ENCODE data around the gene SLC16A11. TPM values are rescaled to one million over a fixed set of nuclear protein-coding genes. Genes with fewer than 3 reads are reported as not detected.
A peak's percentile ranks its signal among the peaks of the same experiment; 100 is the strongest.

Gene SLC16A11
- total and polyA plus RNA-seq, 4 donors = 1.9 to 8.9 (median 6.5) TPM

DNA sequence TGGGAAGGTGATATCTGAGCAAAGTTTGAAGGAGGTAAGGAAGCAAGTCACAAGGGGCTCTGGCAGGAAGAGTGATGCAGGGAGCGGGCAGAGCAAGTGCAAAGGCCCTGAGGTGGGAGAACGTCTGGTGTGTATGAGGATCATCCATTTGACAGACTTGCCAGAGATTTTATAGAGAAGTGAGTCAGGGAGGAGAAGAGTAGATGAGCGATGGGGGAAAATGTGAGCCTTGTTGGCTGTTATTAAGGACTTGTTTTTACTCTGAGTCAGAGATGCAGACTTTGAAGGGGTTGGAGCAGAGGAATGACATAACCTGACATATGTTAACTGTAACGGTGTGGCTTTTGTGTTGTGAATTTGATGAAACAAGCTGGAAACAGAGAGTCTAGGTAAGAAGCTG, 39.7 kb upstream of the SLC16A11 start:
- DNase-seq (no peak), ATAC-seq (ENCODE audit: insufficient read depth, low FRiP score) (no peak)
- H3K9ac ChIP-seq (ENCODE audit: insufficient read depth in 1 of 2, low read length in 2 of 2) = no peak overlapping the region
- no peaks in the 10 kb centered on the region for H3K9me3 ChIP-seq (ENCODE audit: control insufficient read depth in 4 of 4, insufficient read depth in 3 of 4, low read length in 3 of 4)
- 79 to 88% methylated on average over 4 of the region's 4 CpGs for WGBS, 2 donors
- H3K27me3 ChIP-seq (ENCODE audit: control insufficient read depth in 3 of 3, insufficient read depth in 3 of 3, low read length in 2 of 3) = no peaks in the 10 kb centered on the region
- H3K27ac ChIP-seq (ENCODE audit: low read depth in 1 of 2, low read length in 1 of 2) = no peak overlapping the region
- peaks cover 0 to 4% (median 0%) of the 10 kb centered on the region in 5 donors for H3K4me1 ChIP-seq (ENCODE audit: control insufficient read depth in 5 of 5, insufficient read depth in 5 of 5, low read length in 5 of 5)
- H3K36me3 ChIP-seq (ENCODE audit: control insufficient read depth in 4 of 4, insufficient read depth in 4 of 4, low read length in 4 of 4) = no peaks in the 10 kb centered on the region
- no peak overlapping the region for H3K4me3 ChIP-seq
- no peak for TF ChIP-seq CTCF (IDR thresholded peaks at IDR 0.05; ENCODE audit: control extremely low read depth, extremely low read depth)

DNA sequence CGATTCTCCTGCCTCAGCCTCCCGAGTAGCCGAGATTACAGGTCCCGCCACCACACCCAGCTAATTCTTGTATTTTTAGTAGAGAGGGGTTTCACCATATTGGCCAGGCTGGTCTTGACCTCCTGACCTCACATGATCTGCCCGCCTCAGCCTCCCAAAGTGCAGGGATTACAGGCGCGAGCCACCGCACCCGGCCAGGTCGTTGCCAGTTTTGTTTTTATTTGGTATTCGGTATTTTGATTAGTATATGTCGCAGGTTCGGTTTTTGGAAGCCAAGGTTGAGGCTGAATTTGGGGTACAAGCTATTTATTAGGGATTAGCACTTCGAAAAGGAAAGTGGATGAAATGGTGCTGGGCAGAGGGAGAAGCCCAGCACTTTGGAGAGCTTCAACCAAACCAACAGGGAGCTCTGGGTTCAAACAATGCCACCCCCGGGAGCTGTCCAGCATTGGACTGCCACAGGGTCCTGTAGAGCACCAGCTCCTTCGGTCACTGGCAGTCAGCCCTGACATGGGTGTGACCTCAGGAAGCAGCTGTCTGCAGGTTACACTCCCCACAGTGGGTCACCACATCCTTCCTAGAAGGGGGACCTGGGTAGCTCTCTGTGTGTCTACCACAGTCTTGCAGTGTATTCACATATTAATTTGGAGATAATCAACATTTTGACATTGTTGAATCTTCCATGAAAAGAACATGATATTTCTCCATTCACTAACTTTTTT, 37.6 kb upstream of the SLC16A11 start:
- WGBS, 2 donors = 81 to 85% methylated on average over 16 of the region's 16 CpGs
- no peak for TF ChIP-seq CTCF (IDR thresholded peaks at IDR 0.05; ENCODE audit: control extremely low read depth, extremely low read depth)
- H3K4me1 ChIP-seq (ENCODE audit: control insufficient read depth in 5 of 5, insufficient read depth in 5 of 5, low read length in 5 of 5) = peaks cover 0 to 4% (median 0%) of the 10 kb centered on the region in 5 donors
- H3K27ac ChIP-seq (ENCODE audit: low read depth in 1 of 2, low read length in 1 of 2) = no peak overlapping the region
- no peaks in the 10 kb centered on the region for H3K9me3 ChIP-seq (ENCODE audit: control insufficient read depth in 4 of 4, insufficient read depth in 3 of 4, low read length in 3 of 4)
- DNase-seq = peak in 1 of 3 donors; percentile 13
- no peaks in the 10 kb centered on the region for H3K36me3 ChIP-seq (ENCODE audit: control insufficient read depth in 4 of 4, insufficient read depth in 4 of 4, low read length in 4 of 4)
- no peak overlapping the region for H3K4me3 ChIP-seq
- H3K9ac ChIP-seq (ENCODE audit: insufficient read depth in 1 of 2, low read length in 2 of 2) = no peak overlapping the region
- no peak for ATAC-seq (ENCODE audit: insufficient read depth, low FRiP score)
- no peaks in the 10 kb centered on the region for H3K27me3 ChIP-seq (ENCODE audit: control insufficient read depth in 3 of 3, insufficient read depth in 3 of 3, low read length in 2 of 3)

DNA sequence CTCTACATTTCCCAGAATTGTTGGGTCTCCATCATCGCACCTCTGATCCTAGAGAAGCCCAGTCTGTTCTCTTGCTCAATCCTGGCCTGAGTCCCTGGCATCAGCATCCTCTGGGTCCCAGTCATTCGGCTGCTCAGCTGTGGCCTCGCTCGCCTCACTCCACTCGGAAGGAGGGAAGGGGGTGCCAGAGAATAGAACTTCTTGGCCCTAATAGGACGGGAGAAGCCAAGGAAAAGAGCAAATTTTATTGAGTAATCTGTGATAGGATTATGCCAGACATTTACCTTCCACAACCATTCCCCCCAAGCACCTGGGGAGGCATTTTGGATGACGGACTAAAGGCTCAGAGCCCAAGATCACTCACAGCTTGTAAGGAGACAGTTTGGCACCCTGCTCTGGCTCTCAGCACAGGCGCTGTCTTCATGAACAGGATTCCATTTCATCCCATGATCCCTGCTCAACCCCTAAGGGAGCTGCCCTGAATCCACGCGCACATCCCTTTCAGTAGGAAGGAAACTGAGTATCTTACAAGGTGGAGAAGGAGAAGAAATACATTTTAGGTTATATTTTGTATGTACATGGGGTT, 36.7 kb upstream of the SLC16A11 start:
- no peaks in the 10 kb centered on the region for H3K27me3 ChIP-seq (ENCODE audit: control insufficient read depth in 3 of 3, insufficient read depth in 3 of 3, low read length in 2 of 3)
- H3K27ac ChIP-seq (ENCODE audit: low read depth in 1 of 2, low read length in 1 of 2) = peak overlapping the region in 1 of 2 donors; percentile 24
- DNase-seq = peak in 2 of 3 donors; percentile 6 to 56
- H3K4me3 ChIP-seq = no peak overlapping the region
- no peak for TF ChIP-seq CTCF (IDR thresholded peaks at IDR 0.05; ENCODE audit: control extremely low read depth, extremely low read depth)
- no peaks in the 10 kb centered on the region for H3K36me3 ChIP-seq (ENCODE audit: control insufficient read depth in 4 of 4, insufficient read depth in 4 of 4, low read length in 4 of 4)
- no peaks in the 10 kb centered on the region for H3K9me3 ChIP-seq (ENCODE audit: control insufficient read depth in 4 of 4, insufficient read depth in 3 of 4, low read length in 3 of 4)
- ATAC-seq (ENCODE audit: insufficient read depth, low FRiP score) = peak; percentile 43
- H3K4me1 ChIP-seq (ENCODE audit: control insufficient read depth in 5 of 5, insufficient read depth in 5 of 5, low read length in 5 of 5) = peaks cover 0 to 4% (median 0%) of the 10 kb centered on the region in 5 donors
- WGBS, 2 donors = 56 to 69% methylated on average over 10 of the region's 10 CpGs
- H3K9ac ChIP-seq (ENCODE audit: insufficient read depth in 1 of 2, low read length in 2 of 2) = no peak overlapping the region
